H9 (cell line): ENCODE data around the gene TRPC4AP. TPM values are rescaled to one million over a fixed set of nuclear protein-coding genes. Genes with fewer than 3 reads are reported as not detected.
A peak's percentile ranks its signal among the peaks of the same experiment; 100 is the strongest.

Source experiments
- DNase-seq: peaks from one replicate; pipeline ENCODE4 v3.0.0-alpha.2; 2017
- H2AFZ ChIP-seq: one replicate; pipeline ENCODE4 v1.6.1; 2013; ENCODE audit warnings: mild to moderate bottlenecking, low read length, control low read depth, moderate library complexity
- H2AK5ac ChIP-seq: 2 replicates; pipeline ENCODE4 v1.6.1; 2013; ENCODE audit warnings: low read length, control low read depth, mixed read lengths; ENCODE audit not compliant: insufficient read length
- H2BK120ac ChIP-seq: one replicate; pipeline ENCODE4 v1.6.1; 2013; ENCODE audit warnings: low read depth, mild to moderate bottlenecking, low read length, control low read depth, inconsistent platforms; ENCODE audit not compliant: poor library complexity, severe bottlenecking
- H2BK12ac ChIP-seq: 2 replicates; pipeline ENCODE4 v1.6.1; 2013; ENCODE audit warnings: low read length, control low read depth, mixed read lengths, low read depth; ENCODE audit not compliant: insufficient read length
- H2BK15ac ChIP-seq: 2 replicates; pipeline ENCODE4 v1.6.1; 2013; ENCODE audit warnings: low read depth, low read length, control low read depth
- H2BK20ac ChIP-seq: one replicate; pipeline ENCODE4 v1.6.1; 2013; ENCODE audit warnings: low read depth, mild to moderate bottlenecking, low read length, control low read depth, inconsistent platforms; ENCODE audit not compliant: poor library complexity, severe bottlenecking
- H2BK5ac ChIP-seq: 2 replicates; pipeline ENCODE4 v1.6.1; 2013; ENCODE audit warnings: low read length, control low read depth, mixed read lengths; ENCODE audit not compliant: insufficient read length
- H3K14ac ChIP-seq: 2 replicates; pipeline ENCODE4 v1.6.1; 2013; ENCODE audit warnings: low read length, control low read depth; ENCODE audit not compliant: insufficient read depth
- H3K18ac ChIP-seq: 2 replicates; pipeline ENCODE4 v1.6.1; 2013; ENCODE audit warnings: low read depth, mild to moderate bottlenecking, mixed read lengths, low read length, control low read depth; ENCODE audit not compliant: insufficient read length
- H3K23ac ChIP-seq: 2 replicates; pipeline ENCODE4 v1.6.1; 2013; ENCODE audit warnings: low read length, control low read depth, mixed read lengths, low read depth; ENCODE audit not compliant: insufficient read length
- H3K23me2 ChIP-seq: 2 replicates; pipeline ENCODE4 v1.6.1; 2013; ENCODE audit warnings: low read depth, mild to moderate bottlenecking, mixed read lengths, low read length, control low read depth; ENCODE audit not compliant: insufficient read length, poor library complexity, severe bottlenecking
- H3K27ac ChIP-seq: 2 replicates; pipeline ENCODE4 v1.5.1; 2013; ENCODE audit warnings: low read length, control low read depth, mixed read lengths, low read depth; ENCODE audit not compliant: insufficient read length
- H3K27me3 ChIP-seq: 2 replicates; pipeline ENCODE4 v1.6.1; 2013; ENCODE audit warnings: low read length, control low read depth, inconsistent platforms; ENCODE audit not compliant: insufficient read depth
- H3K4ac ChIP-seq: 2 replicates; pipeline ENCODE4 v1.6.1; 2013; ENCODE audit warnings: low read depth, mild to moderate bottlenecking, control low read depth, inconsistent platforms, low read length, moderate library complexity
- H3K4me1 ChIP-seq: 2 replicates; pipeline ENCODE4 v1.6.1; 2013; ENCODE audit warnings: low read length, control low read depth, inconsistent platforms; ENCODE audit not compliant: insufficient read depth
- H3K4me2 ChIP-seq: 2 replicates; pipeline ENCODE4 v1.6.1; 2013; ENCODE audit warnings: low read length, control low read depth, mixed read lengths; ENCODE audit not compliant: insufficient read length, insufficient read depth
- H3K56ac ChIP-seq: 2 replicates; pipeline ENCODE4 v1.6.1; 2013; ENCODE audit warnings: low read depth, mild to moderate bottlenecking, mixed read lengths, low read length, control low read depth; ENCODE audit not compliant: insufficient read length
- H3K79me1 ChIP-seq: 2 replicates; pipeline ENCODE4 v1.6.1; 2013; ENCODE audit warnings: low read depth, mild to moderate bottlenecking, moderate library complexity, low read length, control low read depth, inconsistent platforms; ENCODE audit not compliant: insufficient read depth, poor library complexity, severe bottlenecking
- H3K79me2 ChIP-seq: 2 replicates; pipeline ENCODE4 v1.6.1; 2013; ENCODE audit warnings: low read length, control low read depth, inconsistent platforms; ENCODE audit not compliant: insufficient read depth
- H3K9ac ChIP-seq: 2 replicates; pipeline ENCODE4 v1.6.1; 2013; ENCODE audit warnings: low read length, control low read depth, mixed read lengths; ENCODE audit not compliant: insufficient read length; ENCODE audit errors: extremely low read depth
- H3K9me3 ChIP-seq: one replicate; pipeline ENCODE4 v1.6.1; 2013; ENCODE audit warnings: low read depth, low read length, inconsistent platforms; ENCODE audit not compliant: control insufficient read depth
- H3T11ph ChIP-seq: one replicate; pipeline ENCODE4 v1.6.1; 2013; ENCODE audit warnings: mild to moderate bottlenecking, low read length, control low read depth, inconsistent platforms
- H4K20me1 ChIP-seq: one replicate; pipeline ENCODE4 v1.6.1; 2013; ENCODE audit not compliant: control insufficient read depth, insufficient read length, insufficient read depth
- H4K5ac ChIP-seq: 2 replicates; pipeline ENCODE4 v1.6.1; 2013; ENCODE audit warnings: low read depth, mild to moderate bottlenecking, mixed read lengths, low read length, control low read depth; ENCODE audit not compliant: insufficient read length
- H4K8ac ChIP-seq: replicated peaks from 2 replicates; pipeline ENCODE4 v1.6.1; 2013; ENCODE audit warnings: low read length, control low read depth, mixed read lengths, low read depth; ENCODE audit not compliant: insufficient read length
- H4K91ac ChIP-seq: 2 replicates; pipeline ENCODE4 v1.6.1; 2013; ENCODE audit warnings: low read depth, mild to moderate bottlenecking, moderate library complexity, mixed read lengths, low read length, control low read depth; ENCODE audit not compliant: insufficient read length
- H3K27ac Mint-ChIP-seq, 3 experiments: 2 replicates in 2 of 3; 3 replicates in 1 of 3; pipeline ENCODE4 v1.8.0; 2020 to 2021; ENCODE audit warnings: mixed read lengths in 3 of 3, mild to moderate bottlenecking in 1 of 3, moderate library complexity in 1 of 3
- H3K27me3 Mint-ChIP-seq: 2 replicates; pipeline ENCODE4 v1.8.0; 2021; ENCODE audit warnings: low read depth, mild to moderate bottlenecking, moderate library complexity, mixed read lengths
- H3K36me3 Mint-ChIP-seq, 3 experiments: 2 replicates in 2 of 3; 3 replicates in 1 of 3; pipeline ENCODE4 v1.8.0; 2020 to 2021; ENCODE audit warnings: low read depth in 3 of 3, mixed read lengths in 3 of 3; ENCODE audit not compliant: insufficient read depth in 1 of 3
- H3K4me1 Mint-ChIP-seq, 2 experiments: 2 replicates each; pipeline ENCODE4 v1.8.0; 2020; ENCODE audit warnings: mixed read lengths in 2 of 2
- H3K4me3 Mint-ChIP-seq, 2 experiments: 2 replicates in 1 of 2; 3 replicates in 1 of 2; pipeline ENCODE4 v1.8.0; 2020 to 2021; ENCODE audit warnings: mild to moderate bottlenecking in 2 of 2, mixed read lengths in 2 of 2, moderate library complexity in 1 of 2
- H3K9me3 Mint-ChIP-seq, 2 experiments: 2 replicates in 1 of 2; 3 replicates in 1 of 2; pipeline ENCODE4 v1.8.0; 2020; ENCODE audit warnings: mild to moderate bottlenecking in 2 of 2, mixed read lengths in 2 of 2, moderate library complexity in 1 of 2
- CTCF ChIP-seq: fragments of 200-600 bp; sonication (generic); conservative IDR thresholded peaks from 3 replicates; pipeline ENCODE4 v1.8.0; 2021; ENCODE audit warnings: antibody characterized with exemption, mild to moderate bottlenecking
- WGBS: extraction: QIAGEN DNeasy Blood & Tissue Kit; methylation state at CpG from one replicate; pipeline ENCODE4 v1.1.7; 2013; ENCODE audit warnings: missing lambda C conversion rate, low lambda C conversion rate, mixed read lengths; ENCODE audit not compliant: insufficient read length; ENCODE audit errors: extremely low coverage; 5-methylcytosine and 5-hydroxymethylcytosine counted together
- total RNA-seq: library from RNA; stranded (reverse); gene quantifications from 2 replicates; pipeline ENCODE4 v1.2.1, GENCODE V29; 2021

The TRPC4AP gene
- total RNA-seq, 1 experiment from 2014 or later = 93.9 TPM

GRCh38 chr20:35133031-35133430 is 40.4 kb upstream of the TRPC4AP start:
- H4K8ac ChIP-seq = no peak overlapping the region
- H2BK5ac ChIP-seq = no peak overlapping the region
- H2BK120ac ChIP-seq = no peak overlapping the region
- H3K27me3 ChIP-seq = no peaks in the 10 kb centered on the region
- Mint-ChIP-seq H3K4me3 (no peak overlapping the region), H3K36me3 (peaks cover 4 to 74% (median 59%) of the 10 kb centered on the region in 3 experiments; a peak in 6 of 7 replicates), H3K27me3 (no peaks in the 10 kb centered on the region), H3K9me3 (no peaks in the 10 kb centered on the region), H3K4me1 (peaks cover 5 to 7% of the 10 kb centered on the region in 2 experiments; a peak in 3 of 4 replicates), H3K27ac (peak overlapping the region in 1 of 3 experiments; percentile 70; a peak in 3 of 7 replicates)
- H4K20me1 ChIP-seq = no peaks in the 10 kb centered on the region
- H3K9ac ChIP-seq = no peak overlapping the region
- H3K27ac ChIP-seq = no peak overlapping the region
- no peaks in the 10 kb centered on the region for H3K79me2 ChIP-seq
- H3K4me2 ChIP-seq = no peak overlapping the region
- no peak overlapping the region for H4K91ac ChIP-seq
- H3K4me1 ChIP-seq = no peaks in the 10 kb centered on the region
- no peak overlapping the region for H2BK12ac ChIP-seq
- no peak overlapping the region for H2BK15ac ChIP-seq
- H3T11ph ChIP-seq = no peak overlapping the region
- H3K4ac ChIP-seq = no peak overlapping the region
- no peak overlapping the region for H2BK20ac ChIP-seq
- no peak overlapping the region for H3K14ac ChIP-seq
- TF ChIP-seq CTCF = no peak
- H4K5ac ChIP-seq = no peak overlapping the region
- H3K56ac ChIP-seq = no peak overlapping the region
- no CpG with 5 or more reads among the region's 5 CpGs for WGBS
- H2AFZ ChIP-seq = no peak overlapping the region
- no peak overlapping the region for H3K23ac ChIP-seq
- no peak overlapping the region for H3K18ac ChIP-seq
- no peak for DNase-seq
- no peaks in the 10 kb centered on the region for H3K23me2 ChIP-seq
- no peaks in the 10 kb centered on the region for H3K79me1 ChIP-seq
- H3K9me3 ChIP-seq = no peaks in the 10 kb centered on the region
- no peak overlapping the region for H2AK5ac ChIP-seq
